GM15510 (cell line): ENCODE data around the gene PELI2.

ENCODE experiments used
- POLR2A ChIP-seq: IDR thresholded peaks from 3 replicates; pipeline ENCODE4 v1.6.1; 2011; ENCODE audit warnings: borderline replicate concordance; ENCODE audit not compliant: insufficient read length; ENCODE audit errors: extremely low read depth

The PELI2 gene

GRCh38 chr14:56247495-56248200, 129.4 kb downstream of the PELI2 start:
- TF ChIP-seq POLR2A: no peak

- TF ChIP-seq POLR2A: no peak
Observed at GRCh38 chr14:56248442-56248841, 130.2 kb downstream of the PELI2 start.

GRCh38 chr14:56261046-56261445, 142.8 kb downstream of the PELI2 start:
- TF ChIP-seq POLR2A: no peak

GRCh38 chr14:56262530-56262929, 144.3 kb downstream of the PELI2 start:
- no peak for TF ChIP-seq POLR2A

- no peak for TF ChIP-seq POLR2A
Observed at GRCh38 chr14:56268039-56268438, 149.8 kb downstream of the PELI2 start.

- no peak for TF ChIP-seq POLR2A
Observed at GRCh38 chr14:56268673-56269072, 150.5 kb downstream of the PELI2 start.

GRCh38 chr14:56270921-56271320, 152.7 kb downstream of the PELI2 start:
- TF ChIP-seq POLR2A: no peak

GRCh38 chr14:56271970-56272369, 153.8 kb downstream of the PELI2 start:
- no peak for TF ChIP-seq POLR2A

- TF ChIP-seq POLR2A: no peak
Observed at GRCh38 chr14:56273155-56273554, 154.9 kb downstream of the PELI2 start.

- TF ChIP-seq POLR2A: no peak
Observed at GRCh38 chr14:56273951-56274350, 155.7 kb downstream of the PELI2 start.

- TF ChIP-seq POLR2A: no peak
Observed at GRCh38 chr14:56274556-56274955, 156.3 kb downstream of the PELI2 start.

- TF ChIP-seq POLR2A: no peak
Observed at GRCh38 chr14:56276108-56276507, 157.9 kb downstream of the PELI2 start.

GRCh38 chr14:56278383-56278782, 160.2 kb downstream of the PELI2 start:
- no peak for TF ChIP-seq POLR2A

- no peak for TF ChIP-seq POLR2A
Observed at GRCh38 chr14:56280843-56281242, 162.6 kb downstream of the PELI2 start.

- TF ChIP-seq POLR2A: no peak
Observed at GRCh38 chr14:56282179-56282578, 164.0 kb downstream of the PELI2 start.

GRCh38 chr14:56284641-56285040, 166.4 kb downstream of the PELI2 start:
- no peak for TF ChIP-seq POLR2A

GRCh38 chr14:56289155-56289554, 170.9 kb downstream of the PELI2 start:
- TF ChIP-seq POLR2A: no peak
